Placental pericyte (primary cell): ENCODE measurements around the gene TEK. TPM values are rescaled to one million over a fixed set of nuclear protein-coding genes. Genes with fewer than 3 reads are reported as not detected.

Experiments used
- small RNA-seq: library from RNA; depleted of rRNA; stranded (forward); fragments of <200 nt; gene quantifications from one replicate; pipeline ENCODE3, GENCODE V24; 2012; ENCODE audit warnings: low replicate concordance
- total RNA-seq: library from RNA; depleted of rRNA; stranded (reverse); fragments of >200 nt; gene quantifications from 2 replicates; pipeline ENCODE4 v1.2.3, GENCODE V29; 2012

Gene TEK
- total RNA-seq = 1.8 and 15.6 TPM in 2 replicates

DNA sequence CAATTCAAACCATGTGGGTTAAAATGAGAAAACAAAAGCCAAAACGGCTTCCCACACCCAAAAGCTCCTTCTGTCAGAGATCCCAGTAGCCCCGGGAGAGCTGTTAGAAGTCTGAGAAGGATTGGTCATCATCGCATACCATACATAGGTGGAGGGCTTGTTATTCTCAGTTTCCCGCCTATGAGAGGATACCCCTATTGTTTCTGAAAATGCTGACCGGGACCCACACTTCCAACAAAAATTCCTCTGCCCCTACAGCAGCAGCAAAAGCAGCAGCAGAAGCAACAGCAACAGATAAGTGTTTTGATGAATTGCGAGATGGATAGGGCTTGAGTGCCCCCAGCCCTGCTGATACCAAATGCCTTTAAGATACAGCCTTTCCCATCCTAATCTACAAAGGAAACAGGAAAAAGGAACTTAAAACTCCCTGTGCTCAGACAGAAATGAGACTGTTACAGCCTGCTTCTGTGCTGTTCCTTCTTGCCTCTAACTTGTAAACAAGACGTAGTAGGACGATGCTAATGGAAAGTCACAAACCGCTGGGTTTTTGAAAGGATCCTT, at the start of gene TEK:
Gene TEK (plus strand): TSS at position 245 of the 561 bp plus-strand sequence. CDS start 366 bp downstream, outside the sequence.

Small RNA genes within 50 kb of the gene (small RNA-seq; reads per million reads assigned to genes)
- not detected for gene AL355433.1
- gene RNA5SP280 = not detected

Other genes starting within 250 kb of the TEK start
- 17.3 and 22.3 TPM in 2 replicates for gene CAAP1, start 216.4 kb upstream of the TEK start, total RNA-seq
- 31.1 and 60.4 TPM in 2 replicates for gene PLAA, start 162.0 kb upstream of the TEK start, total RNA-seq
- 10.0 and 12.0 TPM in 2 replicates for gene IFT74, start 152.8 kb upstream of the TEK start, total RNA-seq
- not detected in 2 replicates for gene LRRC19, start 103.6 kb upstream of the TEK start, total RNA-seq
- not detected in 2 replicates for gene EQTN, start 187.9 kb downstream of the TEK start, total RNA-seq